AG09319 (cell line): ENCODE measurements around the gene RIPK1.
"Not testable (repeated sequence)": the region's sequence is repeated elsewhere in the genome, so short reads cannot be mapped to it uniquely, and the experiment has no call there.

Source experiments
- DNase-seq: peaks from one replicate; pipeline ENCODE4 v3.0.0-alpha.2; 2010; ENCODE audit warnings: low read depth; ENCODE audit errors: extremely low read depth
- TF ChIP-seq, protein P1 (sequence below): IDR thresholded peaks from 2 replicates; pipeline ENCODE4 v1.5.1; 2011; ENCODE audit warnings: low read depth, mild to moderate bottlenecking, inconsistent platforms, low read length, moderate library complexity

RIPK1 gene

GRCh38 chr6:3037638-3038365 is 30.5 kb upstream of the RIPK1 start:
- no peak for DNase-seq
- TF ChIP-seq, protein P1, sequence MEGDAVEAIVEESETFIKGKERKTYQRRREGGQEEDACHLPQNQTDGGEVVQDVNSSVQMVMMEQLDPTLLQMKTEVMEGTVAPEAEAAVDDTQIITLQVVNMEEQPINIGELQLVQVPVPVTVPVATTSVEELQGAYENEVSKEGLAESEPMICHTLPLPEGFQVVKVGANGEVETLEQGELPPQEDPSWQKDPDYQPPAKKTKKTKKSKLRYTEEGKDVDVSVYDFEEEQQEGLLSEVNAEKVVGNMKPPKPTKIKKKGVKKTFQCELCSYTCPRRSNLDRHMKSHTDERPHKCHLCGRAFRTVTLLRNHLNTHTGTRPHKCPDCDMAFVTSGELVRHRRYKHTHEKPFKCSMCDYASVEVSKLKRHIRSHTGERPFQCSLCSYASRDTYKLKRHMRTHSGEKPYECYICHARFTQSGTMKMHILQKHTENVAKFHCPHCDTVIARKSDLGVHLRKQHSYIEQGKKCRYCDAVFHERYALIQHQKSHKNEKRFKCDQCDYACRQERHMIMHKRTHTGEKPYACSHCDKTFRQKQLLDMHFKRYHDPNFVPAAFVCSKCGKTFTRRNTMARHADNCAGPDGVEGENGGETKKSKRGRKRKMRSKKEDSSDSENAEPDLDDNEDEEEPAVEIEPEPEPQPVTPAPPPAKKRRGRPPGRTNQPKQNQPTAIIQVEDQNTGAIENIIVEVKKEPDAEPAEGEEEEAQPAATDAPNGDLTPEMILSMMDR = no peak

DNA sequence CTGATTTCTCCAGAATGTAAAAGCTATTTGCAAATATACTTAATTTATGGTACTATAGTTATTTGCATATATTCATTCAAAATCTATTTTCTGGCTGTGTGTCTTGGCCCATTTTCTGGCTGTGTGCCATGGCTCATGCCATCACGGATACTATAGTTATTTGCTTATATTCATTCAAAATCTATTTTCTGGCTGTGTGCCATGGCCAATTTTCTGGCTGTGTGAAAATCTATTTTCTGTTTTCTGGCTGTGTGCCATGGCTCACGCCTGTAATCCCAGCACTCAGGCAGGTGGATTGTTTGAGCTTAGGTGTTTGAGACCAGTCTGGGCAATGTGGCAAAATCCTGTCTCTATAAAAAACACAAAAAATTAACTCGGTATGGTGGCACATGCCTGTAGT is 28.9 kb upstream of the RIPK1 start:
- no peak for DNase-seq
- TF ChIP-seq, protein P1 = no peak

GRCh38 chr6:3041147-3041546 is 27.1 kb upstream of the RIPK1 start:
- no peak for DNase-seq

DNA sequence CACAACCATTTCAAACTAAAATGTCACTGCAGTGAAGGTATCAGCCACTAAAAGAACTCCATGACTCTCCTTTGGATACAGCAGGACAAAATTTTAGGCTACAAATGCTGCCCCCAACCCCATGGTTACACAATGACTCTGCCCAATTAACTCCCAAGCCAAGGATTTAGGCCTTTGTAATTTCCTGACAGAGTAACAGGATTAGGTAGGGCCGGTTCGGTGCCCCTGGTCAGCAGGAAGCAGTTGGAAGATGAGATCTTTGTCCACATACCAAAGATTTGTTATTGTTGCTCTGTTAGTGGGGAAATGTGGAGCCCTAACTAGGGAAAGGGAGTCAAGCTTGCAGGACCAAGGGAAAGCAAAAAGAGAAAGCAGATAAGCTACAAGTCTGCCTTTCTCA is 26.7 kb upstream of the RIPK1 start:
- no peak for DNase-seq

More at GRCh38 chr6:3041147-3041546, 27.1 kb upstream of the RIPK1 start:
- TF ChIP-seq, protein P1 = no peak

GRCh38 chr6:3045369-3045768 is 22.9 kb upstream of the RIPK1 start:
- no peak for DNase-seq
- TF ChIP-seq, protein P1 = no peak

More for the DNA sequence above, 26.7 kb upstream of the RIPK1 start:
- TF ChIP-seq, protein P1 = no peak

GRCh38 chr6:3045777-3046176 is 22.5 kb upstream of the RIPK1 start:
- no peak for DNase-seq
- TF ChIP-seq, protein P1 = no peak

DNA sequence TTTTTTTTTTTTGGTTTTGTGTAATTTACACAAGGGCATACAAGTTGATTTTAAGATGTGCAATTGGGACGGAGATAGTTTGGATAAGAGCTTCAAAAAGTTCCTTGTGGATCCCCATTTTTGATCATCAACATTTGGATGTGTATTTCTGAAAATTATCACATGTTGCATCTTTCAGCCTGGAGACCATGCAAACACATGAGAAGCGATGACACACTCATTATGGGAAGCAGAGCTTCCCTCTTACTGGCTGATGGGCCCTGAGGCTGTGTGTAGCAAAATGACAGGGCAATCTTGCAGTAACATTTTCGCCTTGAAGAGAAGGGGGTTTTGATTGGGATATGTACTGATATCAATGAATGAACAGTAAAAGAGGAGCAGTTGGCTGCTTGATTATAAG is 22.0 kb upstream of the RIPK1 start:
- TF ChIP-seq, protein P1 = no peak
- no peak for DNase-seq

DNA sequence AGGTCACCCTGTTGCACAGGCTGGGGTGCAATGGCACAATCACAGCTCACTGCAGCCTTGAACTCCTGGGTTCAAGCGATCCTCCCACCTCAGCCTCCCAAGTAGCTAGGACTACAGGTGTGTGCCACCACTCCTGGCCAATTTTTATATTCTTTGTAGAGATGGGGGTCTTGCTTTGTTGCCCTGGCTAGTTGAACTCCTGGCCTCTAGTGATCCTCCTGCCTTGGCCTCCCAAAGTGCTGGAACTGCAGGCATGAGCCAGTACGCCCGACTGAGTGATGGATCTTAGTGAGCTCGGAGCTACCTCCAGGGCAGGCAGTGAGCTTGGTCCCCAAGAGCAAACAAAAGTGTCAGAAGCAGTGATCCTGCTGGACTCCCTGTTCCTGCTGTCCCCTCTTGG is 20.3 kb upstream of the RIPK1 start:
- DNase-seq = not testable (repeated sequence)
